Fibroblast of lung (primary cell): ENCODE results near the gene DBNL.

Source experiments
- CTCF ChIP-seq, 2 donors: IDR thresholded peaks in 1 of 2; conservative IDR thresholded peaks in 1 of 2; 1 replicate in 1 of 2; 2 replicates in 1 of 2; pipeline ENCODE4 v1.5.1; 2011 to 2012; ENCODE audit warnings: low read length in 2 of 2, control low read depth in 1 of 2, inconsistent platforms in 1 of 2, low read depth in 1 of 2, mild to moderate bottlenecking in 1 of 2
- EZH2 ChIP-seq: IDR thresholded peaks from 2 replicates; pipeline ENCODE4 v1.5.1; 2012; ENCODE audit warnings: low read length, control low read depth, mild to moderate bottlenecking; ENCODE audit errors: missing control alignments

- no peak for TF ChIP-seq CTCF (conservative IDR thresholded peaks at IDR 0.05 in 1 of 2, IDR thresholded peaks at IDR 0.05 in 1 of 2; ENCODE audit: low read depth in 1 of 2, low read length in 2 of 2)
- TF ChIP-seq EZH2: no peak
These were observed 2.3 kb upstream of the DBNL start for GRCh38 chr7:44042221-44042620.
